NCI-H82 treated with DMSO at 0.1 percent for 48 hours (cell line): ENCODE measurements around the gene TRIM47.

Experiments
- DNase-seq: peaks from one replicate; lab custom pipeline; 2025; ENCODE audit not compliant: unreplicated experiment; lab: John Stamatoyannopoulos, UW

Gene TRIM47

DNA sequence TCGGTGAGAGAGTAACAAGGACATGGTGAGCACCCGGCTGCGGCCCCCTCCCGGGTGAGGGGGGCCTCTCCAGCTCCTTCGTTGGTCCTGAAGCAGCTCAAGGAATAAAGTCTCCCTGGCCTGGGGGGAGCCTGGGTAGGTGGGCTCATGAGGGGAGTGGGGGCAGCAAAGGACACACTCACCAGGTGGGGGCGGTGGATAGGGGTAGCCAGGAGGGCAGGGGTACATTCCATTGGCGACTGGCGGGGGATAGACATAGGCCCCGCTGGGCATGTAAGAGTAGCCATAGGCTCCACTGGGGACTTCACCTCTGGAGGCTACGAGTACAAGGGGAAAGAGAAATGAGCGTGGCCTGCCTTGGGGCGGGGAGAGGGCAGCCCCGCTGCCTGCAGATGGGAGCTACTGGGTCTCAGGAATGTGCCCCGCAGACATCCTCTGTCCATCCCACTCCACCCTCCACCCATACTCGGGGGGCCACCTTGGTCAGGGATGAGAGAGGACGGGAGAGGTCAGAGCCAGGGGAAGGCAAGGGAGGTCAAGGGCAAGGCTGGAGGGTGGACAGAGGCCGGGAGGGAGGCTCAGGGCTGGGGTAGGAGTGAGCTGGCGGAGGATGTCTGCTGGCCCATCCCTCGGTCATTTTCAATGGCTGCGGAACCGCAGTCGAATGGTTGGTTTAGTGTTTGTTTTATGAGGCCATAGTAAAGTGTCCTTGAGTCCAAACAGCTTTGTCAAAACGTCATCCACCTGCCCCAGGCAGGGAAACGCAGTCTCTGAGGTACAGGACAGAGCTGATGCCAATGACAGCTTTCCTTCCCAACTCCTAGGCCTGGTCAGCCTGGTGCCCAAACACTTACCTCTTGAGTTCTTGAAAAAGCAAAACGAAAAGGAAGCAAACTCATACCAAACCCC, 30.5 kb downstream of the TRIM47 start:
- DNase-seq: no peak

GRCh38 chr17:75846692-75847613, 31.4 kb downstream of the TRIM47 start:
- DNase-seq: no peak

DNA sequence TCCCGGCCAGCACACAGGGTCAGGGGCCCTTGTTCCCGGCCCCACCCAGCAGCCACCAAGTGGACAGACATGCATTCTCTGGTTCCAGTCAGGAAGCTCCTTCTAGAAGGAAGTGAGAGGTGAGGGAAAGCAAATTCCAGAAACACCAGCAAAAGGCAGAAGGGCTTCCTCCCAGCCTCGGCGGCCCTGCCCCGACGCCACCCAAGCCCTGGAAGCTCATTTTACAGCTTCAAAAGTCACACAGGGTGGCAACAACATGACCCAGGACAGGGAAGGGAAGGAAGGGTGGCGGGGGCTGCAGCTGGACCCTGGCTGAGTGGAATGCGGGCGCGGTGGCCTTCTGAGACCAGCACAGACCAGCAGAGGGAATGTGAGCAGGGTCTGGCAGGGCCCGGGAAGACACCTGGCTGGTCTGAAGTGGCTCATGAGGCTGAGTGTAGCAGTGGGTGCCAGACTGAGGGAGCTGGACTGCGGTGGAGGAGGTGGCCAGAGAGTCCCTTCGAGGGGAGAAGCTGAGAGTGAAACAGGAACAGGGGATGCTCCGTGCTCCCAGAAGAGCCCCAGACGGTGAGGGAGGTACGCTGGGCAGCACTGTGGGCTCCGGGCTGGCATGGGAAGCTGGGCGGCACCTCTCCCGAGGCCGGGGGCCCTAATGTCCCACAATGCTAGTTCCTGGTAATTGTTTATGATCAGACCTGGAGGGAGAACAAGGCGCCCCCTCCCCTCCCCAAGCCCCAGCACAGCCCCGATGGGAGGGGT, 32.3 kb downstream of the TRIM47 start:
- DNase-seq: no peak

- peak; percentile 48 for DNase-seq
Measured at GRCh38 chr17:75845058-75845711, 33.2 kb downstream of the TRIM47 start.

DNA sequence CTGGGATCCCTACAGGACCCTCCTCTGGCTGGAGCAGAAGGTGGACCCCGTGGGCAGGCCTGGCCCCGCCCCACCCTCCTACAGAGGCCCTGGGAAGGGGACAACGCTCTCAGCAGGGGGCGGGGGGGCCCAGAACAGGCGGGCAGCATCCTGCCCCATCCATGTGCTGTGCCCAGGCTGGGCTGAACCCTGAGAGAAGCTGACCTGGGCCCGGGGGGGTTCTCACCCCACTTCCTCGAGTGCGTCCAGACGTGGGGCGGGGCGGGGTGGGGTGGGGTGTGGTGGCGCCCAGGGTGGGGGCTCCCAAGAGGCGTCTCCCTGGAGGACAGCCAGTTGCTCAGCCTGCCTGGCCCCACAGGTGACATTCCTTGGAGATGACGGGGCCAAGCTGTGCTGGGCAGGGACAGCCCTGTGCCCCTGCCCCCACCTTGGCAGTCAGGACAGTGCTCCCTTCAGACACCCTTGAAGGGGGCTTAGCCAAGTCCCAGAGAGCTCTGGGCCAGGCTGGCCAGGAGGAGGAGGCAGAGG, 33.8 kb downstream of the TRIM47 start:
- DNase-seq: no peak

DNA sequence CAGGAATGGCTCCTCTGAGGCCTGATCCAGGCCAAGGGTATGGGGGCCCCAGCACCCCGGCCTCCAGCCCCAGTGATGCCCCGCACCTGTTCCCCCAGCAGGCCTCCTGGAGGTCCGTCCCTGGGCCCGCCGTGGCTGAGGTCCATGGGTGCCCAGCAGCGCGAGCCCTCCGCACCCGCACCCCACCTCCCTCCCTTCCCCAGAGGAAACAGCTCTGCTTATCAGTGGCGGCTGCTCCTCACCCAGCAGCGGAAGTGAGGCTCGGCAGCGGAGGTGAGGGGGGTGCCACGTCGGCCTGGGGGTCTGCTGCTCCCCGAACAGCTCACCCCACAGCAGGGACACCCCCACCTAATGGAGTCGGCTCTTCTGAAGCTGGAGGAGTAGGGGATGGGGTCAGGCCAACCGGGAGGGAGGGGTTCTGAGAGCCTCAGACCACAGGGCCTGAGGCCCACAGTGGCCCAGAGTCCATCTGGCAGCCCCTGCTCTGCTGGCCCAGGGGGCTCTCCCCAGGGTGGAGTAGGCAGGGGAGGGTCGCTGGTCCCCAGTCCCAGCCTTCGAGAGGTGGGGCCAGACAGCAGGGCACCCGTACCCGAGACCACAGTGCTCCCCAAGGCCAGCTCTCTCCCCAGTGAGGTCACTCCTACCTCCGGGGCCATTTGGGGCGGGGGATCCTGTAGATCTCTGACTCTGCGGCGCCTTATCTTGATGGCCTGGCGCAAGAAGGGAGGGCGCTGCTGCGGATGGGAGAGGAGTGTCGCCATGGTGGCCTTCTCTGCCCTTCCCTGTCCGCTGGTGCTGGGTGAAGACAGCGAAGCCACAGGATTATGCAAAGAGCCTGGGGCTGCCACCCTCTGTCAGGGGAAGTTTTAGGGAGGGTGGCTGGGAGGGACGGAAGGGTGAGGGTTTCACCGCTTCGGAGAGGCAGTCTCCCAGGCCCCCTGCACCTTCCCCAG, 34.5 kb downstream of the TRIM47 start, which contains the start of gene UNC13D:
Gene UNC13D, minus strand, starts transcription at position 828 of the 953 bp plus-strand sequence. Its CDS starts 67 bp downstream, at position 761.
- no peak for DNase-seq

DNA sequence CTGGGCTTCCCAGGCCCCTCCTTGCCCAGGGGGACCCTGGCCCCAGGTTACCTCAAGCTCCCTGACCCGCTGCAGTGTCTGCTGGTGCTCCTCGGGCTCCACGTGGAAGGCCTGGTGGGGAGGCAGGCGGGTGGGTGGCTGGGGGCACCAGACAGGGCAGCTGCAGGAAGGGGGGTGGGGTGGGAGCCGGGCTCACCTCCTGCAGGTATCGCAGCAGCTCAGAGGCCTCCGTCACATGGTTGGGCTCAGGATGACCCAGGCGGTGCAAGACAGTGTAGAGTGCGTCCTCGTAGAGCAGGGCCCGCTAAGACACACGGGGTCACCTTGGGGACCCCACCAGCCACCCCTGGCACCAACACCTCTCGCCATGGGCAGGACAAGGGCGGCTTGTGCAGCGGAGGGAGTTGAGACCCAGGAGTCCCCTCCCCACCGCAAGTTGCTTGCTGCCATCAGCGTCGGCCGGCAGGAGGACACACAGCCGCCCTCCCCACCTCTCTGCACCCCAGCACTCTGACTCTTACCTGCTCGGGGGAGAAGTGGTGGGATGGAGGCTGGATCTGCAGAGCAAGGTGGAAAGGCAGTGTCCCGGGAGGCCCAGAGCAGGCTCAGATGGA, 35.3 kb downstream of the TRIM47 start:
- DNase-seq: no peak

- no peak for DNase-seq
Measured at GRCh38 chr17:75842411-75842810, 36.0 kb downstream of the TRIM47 start.

DNA sequence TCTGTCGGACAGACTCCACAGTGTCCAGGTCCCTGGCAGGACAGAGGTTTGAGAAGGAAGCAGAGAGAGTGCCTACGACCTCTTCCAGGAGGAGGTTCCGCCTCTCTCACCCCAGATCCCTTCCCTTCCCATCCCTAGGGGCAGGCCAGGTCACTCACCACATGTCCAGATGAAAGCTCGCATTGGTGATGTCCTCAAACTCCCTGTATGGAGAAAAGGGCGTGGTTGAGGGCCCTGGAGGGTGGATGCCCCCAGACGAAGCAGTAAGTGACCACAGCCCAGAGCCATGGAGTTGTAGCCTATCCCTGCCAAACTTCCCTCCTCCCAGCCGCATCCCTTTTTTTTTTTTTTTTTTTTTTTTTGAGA, 37.6 kb downstream of the TRIM47 start:
- DNase-seq: no peak

DNA sequence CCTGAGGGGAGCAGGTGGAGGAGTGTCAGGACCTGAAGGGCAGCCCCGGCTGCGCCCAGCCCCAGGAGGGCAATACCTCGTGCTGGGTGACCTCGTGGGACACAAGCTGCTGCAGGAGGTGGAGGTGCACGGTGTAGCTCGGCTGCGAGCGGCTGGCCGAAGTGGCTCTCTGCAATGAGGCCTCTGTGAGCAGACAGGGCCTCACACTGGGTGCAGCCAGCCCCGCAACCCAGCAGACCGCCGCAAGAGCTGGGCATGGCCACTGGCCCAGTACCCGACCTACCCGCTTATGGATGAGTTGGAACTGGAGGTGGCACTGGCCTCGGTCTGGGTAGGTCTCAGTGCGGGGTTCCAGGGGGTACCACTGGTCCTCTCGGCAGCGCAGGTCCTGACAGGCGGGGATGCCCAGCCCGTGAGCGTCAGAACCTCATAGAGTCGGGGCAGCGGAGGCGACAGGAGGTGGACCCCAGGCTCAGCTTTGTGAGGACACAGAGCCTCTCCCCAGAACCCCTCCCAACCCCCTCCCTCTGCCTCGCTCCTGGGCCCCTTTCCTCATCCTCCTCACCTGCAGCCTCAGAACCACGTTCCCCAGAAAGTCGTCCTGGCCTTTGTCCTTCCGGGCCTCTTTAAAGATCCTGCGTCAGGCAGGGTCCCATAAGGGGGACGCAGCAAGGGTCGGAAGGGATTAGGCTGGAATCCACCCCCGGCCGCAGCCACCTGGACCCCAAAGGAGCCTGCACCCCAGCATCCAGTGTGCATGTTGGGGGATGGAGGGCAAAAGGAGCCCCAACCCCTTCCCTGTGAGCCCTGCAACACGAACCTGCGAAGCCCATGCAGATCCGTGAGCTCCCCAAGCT, 38.2 kb downstream of the TRIM47 start:
- DNase-seq: no peak

GRCh38 chr17:75838410-75838809, 40.0 kb downstream of the TRIM47 start:
- no peak for DNase-seq

GRCh38 chr17:75837899-75838298, 40.5 kb downstream of the TRIM47 start:
- no peak for DNase-seq

DNA sequence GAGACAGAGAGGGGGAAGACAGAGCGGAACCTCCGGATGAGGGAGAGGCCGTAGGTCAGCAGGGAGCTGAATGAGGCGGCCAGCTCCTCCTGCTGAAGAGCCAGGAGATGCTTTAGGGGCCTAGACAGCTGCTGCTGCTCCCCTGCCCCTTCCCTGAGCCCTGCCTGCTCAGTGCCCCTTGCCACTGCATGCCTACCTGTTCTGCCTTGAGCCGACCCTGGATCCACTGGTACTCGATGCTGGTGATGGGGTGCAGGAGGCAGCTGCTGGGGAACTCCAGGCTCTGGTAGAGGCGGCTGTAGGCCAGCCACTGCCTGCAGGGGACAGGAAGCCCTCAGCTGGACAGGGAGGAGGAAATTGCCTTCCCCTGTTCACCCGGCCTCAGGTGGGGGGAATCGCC, 41.8 kb downstream of the TRIM47 start:
- no peak for DNase-seq

- DNase-seq: no peak
Measured at GRCh38 chr17:75835654-75835987, 42.8 kb downstream of the TRIM47 start.

- DNase-seq: no peak
Measured at GRCh38 chr17:75834928-75835653, 43.3 kb downstream of the TRIM47 start.

- no peak for DNase-seq
Measured at GRCh38 chr17:75834279-75834920, 44.0 kb downstream of the TRIM47 start.
